A549 (cell line): ENCODE results near the gene MSI2. TPM values are rescaled to one million over a fixed set of nuclear protein-coding genes. Genes with fewer than 3 reads are reported as not detected.

Experiments used
- ATAC-seq, 2 experiments: fragments of 200-7000 bp in 1 of 2; fragments of >200 bp in 1 of 2; cut with Nextera tagmentation in 1 of 2; cut with Tn5 transposase in 1 of 2; 3 replicates each; pipeline versions ENCODE4 v1.8.0 to v1.9.1; 2018 to 2020; ENCODE audit warnings: mild to moderate bottlenecking in 1 of 2, moderate library complexity in 1 of 2
- CTCF ChIA-PET: fragments of 300-600 bp; sonication (Branson Sonifier 250); formaldehyde crosslinking; extraction: SDS; loops from one replicate; lab custom pipeline; 2021; ENCODE audit warnings: antibody characterized with exemption, inconsistent platforms; lab: Yijun Ruan, JAX
- POLR2A ChIA-PET: fragments of 350-600 bp; formaldehyde crosslinking; extraction: SDS; loops from one replicate; lab custom pipeline; 2021; ENCODE audit warnings: antibody characterized with exemption, inconsistent platforms; lab: Yijun Ruan, JAX
- DNase-seq, 2 experiments: peaks; one replicate each; pipeline versions ENCODE4 v3.0.0 to v3.0.0-alpha.2; 2011 to 2016; ENCODE audit warnings: low read depth in 1 of 2, low spot score in 1 of 2
- FAIRE-seq: peaks from 2 replicates; lab custom pipeline; 2011; peaks lifted over from hg19 to GRCh38; lab: Jason Lieb, UNC
- H3K27ac ChIP-seq, 2 experiments: fragments of >200 bp; sonication (Bioruptor Twin); formaldehyde crosslinking; 3 replicates each; pipeline ENCODE4 v1.5.1; 2016 to 2017
- H3K4me1 ChIP-seq: fragments of >200 bp; sonication (Bioruptor Twin); formaldehyde crosslinking; 3 replicates; pipeline ENCODE4 v1.6.1; 2016
- H3K4me2 ChIP-seq: fragments of >200 bp; sonication (Bioruptor Twin); formaldehyde crosslinking; 3 replicates; pipeline ENCODE4 v1.6.1; 2016
- H3K4me3 ChIP-seq: fragments of >200 bp; sonication (Bioruptor Twin); formaldehyde crosslinking; 3 replicates; pipeline ENCODE4 v1.5.1; 2016
- H3K9me3 ChIP-seq: fragments of >200 bp; sonication (Bioruptor Twin); formaldehyde crosslinking; 3 replicates; pipeline ENCODE4 v1.6.1; 2016
- CHD2 ChIP-seq: fragments of 150-350 bp; IDR thresholded peaks from 2 replicates; pipeline ENCODE4 v1.6.1; 2014; ENCODE audit warnings: low read length; ENCODE audit not compliant: partially characterized antibody
- CHD4 ChIP-seq: fragments of 200-600 bp; sonication (generic); IDR thresholded peaks from 2 replicates; pipeline ENCODE4 v1.6.1; 2016; ENCODE audit warnings: antibody characterized with exemption, mild to moderate bottlenecking, borderline replicate concordance
- EHMT2 ChIP-seq: fragments of 200-600 bp; sonication (generic); IDR thresholded peaks from 2 replicates; pipeline ENCODE4 v1.6.1; 2016; ENCODE audit warnings: antibody characterized with exemption, low read depth, mild to moderate bottlenecking, moderate library complexity
- ELK1 ChIP-seq: fragments of 150-350 bp; IDR thresholded peaks from 2 replicates; pipeline ENCODE4 v1.6.1; 2014; ENCODE audit warnings: low read depth, mild to moderate bottlenecking, low read length
- EP300 ChIP-seq, 2 experiments: fragments of >200 bp; sonication (Bioruptor Twin); formaldehyde crosslinking; IDR thresholded peaks; 2 replicates in 1 of 2; 3 replicates in 1 of 2; pipeline ENCODE4 v1.6.1; 2016 to 2017
- FOSB ChIP-seq: fragments of 250-450 bp; sonication (Bioruptor Pico); IDR thresholded peaks from 2 replicates; pipeline ENCODE4 v1.5.0; 2020; ENCODE audit warnings: mild to moderate bottlenecking, moderate library complexity
- HDAC2 ChIP-seq: fragments of 200-600 bp; sonication (generic); IDR thresholded peaks from 2 replicates; pipeline ENCODE4 v1.6.1; 2016
- HES2 ChIP-seq: fragments of >200 bp; sonication (Bioruptor Twin); formaldehyde crosslinking; IDR thresholded peaks from 2 replicates; pipeline ENCODE4 v1.6.1; 2016
- JUNB ChIP-seq: fragments of >200 bp; sonication (Bioruptor Twin); formaldehyde crosslinking; IDR thresholded peaks from 2 replicates; pipeline ENCODE4 v1.6.1; 2016
- MYC ChIP-seq: IDR thresholded peaks from 2 replicates; pipeline ENCODE4 v1.6.1; 2012; ENCODE audit warnings: mild to moderate bottlenecking, inconsistent platforms, low read length, improper control_type of control experiment, borderline replicate concordance
- NFE2L2 ChIP-seq: fragments of 150-350 bp; conservative IDR thresholded peaks from 2 replicates; pipeline ENCODE4 v1.6.1; 2014; ENCODE audit warnings: low read length
- PBX3 ChIP-seq: IDR thresholded peaks from 2 replicates; pipeline ENCODE4 v1.6.1; 2012
- PHF8 ChIP-seq: fragments of 200-600 bp; sonication (generic); IDR thresholded peaks from 2 replicates; pipeline ENCODE4 v1.6.1; 2016; ENCODE audit warnings: low read depth, mild to moderate bottlenecking, antibody characterized with exemption, moderate library complexity, borderline replicate concordance
- POLR2AphosphoS2 ChIP-seq: conservative IDR thresholded peaks from 2 replicates; pipeline ENCODE4 v1.6.1; 2012; ENCODE audit warnings: low read length, improper control_type of control experiment, inconsistent platforms
- RARB ChIP-seq: fragments of 250-450 bp; sonication (Bioruptor Pico); IDR thresholded peaks from 2 replicates; pipeline ENCODE4 v1.8.0; 2021; ENCODE audit warnings: mild to moderate bottlenecking, moderate library complexity
- RCOR1 ChIP-seq: fragments of 150-350 bp; IDR thresholded peaks from 2 replicates; pipeline ENCODE4 v1.6.1; 2014; ENCODE audit warnings: antibody characterized with exemption, low read length, low read depth
- REST ChIP-seq: fragments of 200-600 bp; sonication (generic); IDR thresholded peaks from 2 replicates; pipeline ENCODE4 v1.6.1; 2016; ENCODE audit warnings: antibody characterized with exemption, mild to moderate bottlenecking, moderate library complexity
- SREBF2 ChIP-seq: fragments of 450-650 bp; IDR thresholded peaks from 2 replicates; pipeline ENCODE4 v1.6.1; 2014; ENCODE audit warnings: mild to moderate bottlenecking, moderate library complexity
- TFCP2L1 ChIP-seq: fragments of 250-450 bp; sonication (Bioruptor Pico); IDR thresholded peaks from 2 replicates; pipeline ENCODE4 v1.5.0; 2021; ENCODE audit warnings: mild to moderate bottlenecking
- USF2 ChIP-seq: fragments of 450-650 bp; IDR thresholded peaks from 2 replicates; pipeline ENCODE4 v1.6.1; 2014; ENCODE audit warnings: antibody characterized with exemption
- ZFP36 ChIP-seq: fragments of 450-650 bp; IDR thresholded peaks from 2 replicates; pipeline ENCODE4 v1.6.1; 2014; ENCODE audit warnings: borderline replicate concordance; ENCODE audit not compliant: partially characterized antibody
- ZSCAN20 ChIP-seq: fragments of 250-450 bp; sonication (Bioruptor Pico); IDR thresholded peaks from 2 replicates; pipeline ENCODE4 v1.8.0; 2022; ENCODE audit warnings: mild to moderate bottlenecking, moderate library complexity
- WGBS: methylation state at CpG from one replicate; pipeline ENCODE4 v1.1.6; 2017; ENCODE audit errors: missing lambda C conversion rate; 5-methylcytosine and 5-hydroxymethylcytosine counted together
- polyA plus RNA-seq, 4 experiments: library from polyadenylated mRNA; depleted of rRNA in 3 of 4; stranded (reverse); fragments of >200 nt; fragmentation: RNase III in 1 of 4; extraction: RNeasy Plus Mini Kit Qiagen cat#74134 plus additional on column Dnase treatment in 1 of 4; gene quantifications; 2 replicates in 3 of 4; 3 replicates in 1 of 4; pipeline ENCODE4 v1.2.3, GENCODE V29; 2011 to 2017

The MSI2 gene
- polyA plus RNA-seq, 2 of the 4 experiments (the other 2 are of a cell fraction): 43.6 to 44.4 TPM

- ATAC-seq (no peak), DNase-seq (no peak), FAIRE-seq (no peak)
- ChIA-PET CTCF (interaction anchor here (0.8 to 2.1 kb wide), 2 partner anchors 79 to 265 kb away, joined by 4 to 14 read pairs; no protein-coding TSS in a partner anchor), POLR2A (no interaction called here)
- no peak overlapping the region for H3K4me3 ChIP-seq
- no peaks in the 10 kb centered on the region for H3K9me3 ChIP-seq
- 84% methylated on average over 8 of the region's 8 CpGs for WGBS
- TF ChIP-seq USF2 (no peak), JUNB (no peak), EHMT2 (no peak), HES2 (no peak), FOSB (no peak), RCOR1 (no peak), EP300 (IDR thresholded peaks at IDR 0.05) (no peak), CHD4 (no peak)
- no peak overlapping the region for H3K4me2 ChIP-seq
- peaks cover 27% of the 10 kb centered on the region for H3K4me1 ChIP-seq
- H3K27ac ChIP-seq: peak overlapping the region in 1 of 2 experiments; percentile 9; a peak in 1 of 6 replicates
Observed at GRCh38 chr17:57507828-57508227, 251.5 kb downstream of the MSI2 start.

DNA sequence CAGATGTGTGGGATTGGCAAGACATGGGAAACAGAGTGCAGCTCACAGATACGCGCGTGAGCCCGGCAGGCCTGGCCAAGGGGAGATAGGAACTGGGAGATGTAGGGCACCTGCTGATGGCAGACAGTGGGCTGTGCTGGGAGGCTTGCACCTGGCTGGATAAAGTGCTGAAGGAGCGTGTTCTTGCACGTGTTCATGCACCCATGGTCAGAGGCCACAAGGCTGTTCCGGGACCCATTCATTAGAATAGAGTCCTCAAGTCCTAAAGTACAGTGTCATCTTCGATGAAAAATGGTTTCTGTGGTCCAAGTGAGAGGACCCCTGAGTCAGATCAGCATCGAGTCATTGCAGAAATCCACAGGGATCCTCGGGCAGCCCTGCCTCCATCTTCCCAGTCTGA, 252.3 kb downstream of the MSI2 start:
- Histone ChIP-seq H3K9me3 (no peaks in the 10 kb centered on the region), H3K4me1 (peaks cover 28% of the 10 kb centered on the region), H3K4me3 (no peak overlapping the region), H3K27ac (0 out of 6 replicates have a peak overlapping the region, but pooled peaks of 1 of the 2 experiments have one; percentile 4), H3K4me2 (no peak overlapping the region)
- POLR2A ChIA-PET: no interaction called here
- CTCF ChIA-PET: interaction anchor here (2.1 kb wide), 1 partner anchor 265 kb away, joined by 14 read pairs; no protein-coding TSS in a partner anchor
- no peak for ATAC-seq
- TF ChIP-seq PBX3: no peak
- no peak for TF ChIP-seq RARB (CRISPR knock-in tag)
- no peak for TF ChIP-seq MYC
- no peak for TF ChIP-seq HDAC2
- TF ChIP-seq SREBF2: no peak
- no peak for TF ChIP-seq ELK1
- no peak for TF ChIP-seq CHD2
- TF ChIP-seq TFCP2L1 (CRISPR knock-in tag): no peak
- TF ChIP-seq POLR2AphosphoS2: no peak
- no peak for FAIRE-seq
- no peak for DNase-seq
- WGBS: 88% methylated on average over 10 of the region's 10 CpGs

- DNase-seq (no peak), ATAC-seq (no peak), FAIRE-seq (no peak)
- peaks cover 42% of the 10 kb centered on the region for H3K4me1 ChIP-seq
- H3K27ac ChIP-seq: peak overlapping the region in 1 of 2 experiments; percentile 16; a peak in 1 of 6 replicates
- POLR2A ChIA-PET: no interaction called here
- CTCF ChIA-PET: interaction anchor here (1.0 to 2.1 kb wide), 4 partner anchors 8 to 268 kb away, joined by 3 to 12 read pairs (median 6); no protein-coding TSS in a partner anchor
- WGBS: 94% methylated on average over 14 of the region's 14 CpGs
- H3K9me3 ChIP-seq: no peaks in the 10 kb centered on the region; the same call in 2 of the 3 replicates
- no peak overlapping the region for H3K4me2 ChIP-seq
- no peak overlapping the region for H3K4me3 ChIP-seq
- TF ChIP-seq ZFP36 (no peak), PHF8 (no peak), TFCP2L1 (CRISPR knock-in tag) (no peak), REST (no peak), SREBF2 (no peak), HDAC2 (no peak), USF2 (no peak), ZSCAN20 (no peak), ELK1 (no peak), NFE2L2 (no peak)
Observed at GRCh38 chr17:57511475-57512123, 255.3 kb downstream of the MSI2 start.
